Endothelial cell of umbilical vein (primary cell): Measurements from ENCODE around the gene KRT222. TPM values are rescaled to one million over a fixed set of nuclear protein-coding genes. Genes with fewer than 3 reads are reported as not detected.

Source experiments
- BruUV-seq: library from RNA; stranded (reverse); fragments of 400-500 nt; replicated peaks from 2 replicates; lab custom pipeline; 2021; lab: Mats Ljungman, UMichigan
- CTCF ChIA-PET: fragments of 300-600, 350-600 bp; sonication (Branson Sonifier 250); formaldehyde crosslinking; loops from one replicate; lab custom pipeline; 2021; ENCODE audit warnings: antibody characterized with exemption, inconsistent platforms; lab: Charles Lee
- POLR2A ChIA-PET: fragments of 300-600, 350-600 bp; sonication (Branson Sonifier 250); formaldehyde crosslinking; loops from one replicate; lab custom pipeline; 2021; ENCODE audit warnings: antibody characterized with exemption, inconsistent platforms; lab: Charles Lee
- DNase-seq: peaks from one replicate; pipeline ENCODE4 v3.0.0-alpha.2; 2011; ENCODE audit warnings: low read depth, low spot score
- FAIRE-seq: peaks from 2 replicates; lab custom pipeline; 2011; peaks lifted over from hg19 to GRCh38; lab: Jason Lieb, UNC
- H2AFZ ChIP-seq: 2 replicates; pipeline ENCODE4 v1.6.0; 2012; ENCODE audit warnings: low read depth, low read length, control low read depth, inconsistent platforms
- H3K27ac ChIP-seq: 2 replicates; pipeline ENCODE4 v1.5.1; 2011; ENCODE audit warnings: low read depth, mild to moderate bottlenecking, control low read depth, low read length, moderate library complexity; ENCODE audit not compliant: insufficient read depth
- H3K27me3 ChIP-seq, 2 experiments: 2 replicates each; pipeline versions ENCODE4 v1.6.0 to v1.6.1; 2011; ENCODE audit warnings: low read length in 2 of 2, mixed read lengths in 1 of 2; ENCODE audit not compliant: control insufficient read depth in 2 of 2, insufficient read depth in 2 of 2
- H3K36me3 ChIP-seq, 2 experiments: 2 replicates in 1 of 2; 3 replicates in 1 of 2; pipeline ENCODE4 v1.5.1; 2011; ENCODE audit warnings: low read length in 2 of 2, mild to moderate bottlenecking in 1 of 2, moderate library complexity in 1 of 2; ENCODE audit not compliant: control insufficient read depth in 2 of 2, insufficient read depth in 2 of 2; ENCODE audit errors: extremely low read depth in 1 of 2
- H3K4me1 ChIP-seq: 3 replicates; pipeline ENCODE4 v1.5.1; 2011; ENCODE audit warnings: mild to moderate bottlenecking, low read length; ENCODE audit not compliant: control insufficient read depth, insufficient read depth; ENCODE audit errors: extremely low read depth
- H3K4me2 ChIP-seq: 2 replicates; pipeline ENCODE4 v1.6.1; 2011; ENCODE audit warnings: low read length, control low read depth, mixed read lengths; ENCODE audit not compliant: insufficient read depth
- H3K4me3 ChIP-seq, 3 experiments: fragments of 200-600 bp in 1 of 3; sonication (generic), shearing (Covaris generic) in 1 of 3; replicated peaks in 1 of 3; 2 replicates each; pipeline ENCODE4 v1.5.1; 2011 to 2016; ENCODE audit warnings: control low read depth in 3 of 3, low read length in 3 of 3, mild to moderate bottlenecking in 2 of 3, inconsistent platforms in 1 of 3, low read depth in 1 of 3, moderate library complexity in 1 of 3; ENCODE audit not compliant: insufficient read depth in 1 of 3
- H3K79me2 ChIP-seq: 2 replicates; pipeline ENCODE4 v1.6.0; 2012; ENCODE audit warnings: low read length, inconsistent platforms; ENCODE audit not compliant: control insufficient read depth, insufficient read depth
- H3K9ac ChIP-seq: replicated peaks from 2 replicates; pipeline ENCODE3; 2011; ENCODE audit warnings: low read length, control low read depth; ENCODE audit not compliant: insufficient read depth; ENCODE audit errors: extremely low read depth
- H3K9me1 ChIP-seq: replicated peaks from 3 replicates; pipeline ENCODE4 v1.6.0; 2011; ENCODE audit warnings: mild to moderate bottlenecking, low read length; ENCODE audit not compliant: control insufficient read depth, insufficient read depth; ENCODE audit errors: extremely low read depth
- H3K9me3 ChIP-seq: replicated peaks from 2 replicates; pipeline ENCODE4 v1.5.1; 2012; ENCODE audit warnings: low read length, inconsistent platforms; ENCODE audit not compliant: control insufficient read depth, insufficient read depth
- H4K20me1 ChIP-seq: replicated peaks from 2 replicates; pipeline ENCODE3; 2011; ENCODE audit warnings: mild to moderate bottlenecking, low read length; ENCODE audit not compliant: control insufficient read depth, insufficient read depth; ENCODE audit errors: extremely low read depth
- CTCF ChIP-seq, 2 donors: IDR thresholded peaks; 1 replicate in 1 of 2; 2 replicates in 1 of 2; pipeline ENCODE4 v1.5.1; 2011; ENCODE audit warnings: low read length in 2 of 2, mild to moderate bottlenecking in 2 of 2, moderate library complexity in 2 of 2, control low read depth in 1 of 2, inconsistent platforms in 1 of 2, low read depth in 1 of 2; ENCODE audit not compliant: insufficient read depth in 1 of 2; ENCODE audit errors: extremely low read depth in 1 of 2
- GATA2 ChIP-seq: IDR thresholded peaks from 2 replicates; pipeline ENCODE4 v1.7.0; 2011; ENCODE audit warnings: low read depth, mild to moderate bottlenecking, moderate library complexity, mixed read lengths, low read length; ENCODE audit not compliant: insufficient read length, insufficient read depth
- JUN ChIP-seq: IDR thresholded peaks from 2 replicates; pipeline ENCODE4 v1.6.1; 2011; ENCODE audit warnings: borderline replicate concordance, low read depth; ENCODE audit not compliant: insufficient read length, insufficient read depth
- MYC ChIP-seq: IDR thresholded peaks from one replicate; pipeline ENCODE4 v1.6.1; 2011; ENCODE audit warnings: mild to moderate bottlenecking, low read depth, low read length
- POLR2A ChIP-seq: IDR thresholded peaks from 2 replicates; pipeline ENCODE4 v1.6.1; 2012; ENCODE audit warnings: low read depth, mild to moderate bottlenecking, control low read depth, low read length
- POLR2AphosphoS5 ChIP-seq: IDR thresholded peaks from 2 replicates; pipeline ENCODE4 v1.6.1; 2012; ENCODE audit warnings: low read depth, mild to moderate bottlenecking, control low read depth, low read length, moderate library complexity; ENCODE audit not compliant: insufficient read depth
- dilution Hi-C: fragments of 300-500 bp; cut with MboI; formaldehyde crosslinking; loops from one replicate; pipeline ENCODE4 v1.15.0; 2019; ENCODE audit warnings: low sequenced_read_pairs; ENCODE audit not compliant: extremely low pct_ligation_motif_present
- intact Hi-C: fragments of 100-400 bp; cut with micrococcal nuclease; formaldehyde crosslinking; loops from one replicate; pipeline ENCODE4 v1.10.0; 2022
- polyA plus RNA-seq, 4 experiments: library from polyadenylated mRNA; depleted of rRNA in 3 of 4; stranded (reverse) in 3 of 4; unstranded in 1 of 4; fragments of >200 nt; gene quantifications; 2 replicates each; pipeline versions ENCODE4 v1.2.1 to v1.2.3, GENCODE V29; 2011 to 2012; ENCODE audit warnings: missing spikeins in 1 of 4
- total RNA-seq: library from RNA; stranded (reverse); gene quantifications from 2 replicates; pipeline ENCODE4 v1.2.3, GENCODE V29; 2021

Gene KRT222
- total and polyA plus RNA-seq, 2 donors (not counting 3 experiments of a cell fraction or from before 2014, with no cell fraction given) = not detected

GRCh38 chr17:40622509-40622928 is 42.5 kb downstream of the KRT222 start:
- no TSS peak for BruUV-seq
- Histone ChIP-seq H3K4me2 (no peak overlapping the region), H3K9me3 (no peaks in the 10 kb centered on the region), H3K4me1 (no peaks in the 10 kb centered on the region), H3K36me3 (no peaks in the 10 kb centered on the region), H3K9me1 (no peaks in the 10 kb centered on the region), H3K27me3 (no peaks in the 10 kb centered on the region), H3K9ac (no peak overlapping the region), H2AFZ (no peak overlapping the region), H3K79me2 (no peaks in the 10 kb centered on the region), H4K20me1 (no peaks in the 10 kb centered on the region), H3K27ac (no peak overlapping the region), H3K4me3 (no peak overlapping the region)
- DNase-seq (no peak), FAIRE-seq (no peak)
- POLR2A ChIA-PET = no interaction called here
- dilution Hi-C loops = no loop called here
- intact Hi-C loops = loop anchor here (5.0 kb wide), 1 partner anchor 105 kb away; no protein-coding TSS in a partner anchor
- CTCF ChIA-PET = no interaction called here
- TF ChIP-seq GATA2 (no peak), CTCF (IDR thresholded peaks at IDR 0.05; ENCODE audit: extremely low read depth in 1 of 2, insufficient read depth in 1 of 2, low read depth in 1 of 2, low read length in 2 of 2) (no peak), MYC (no peak), POLR2A (no peak)

DNA sequence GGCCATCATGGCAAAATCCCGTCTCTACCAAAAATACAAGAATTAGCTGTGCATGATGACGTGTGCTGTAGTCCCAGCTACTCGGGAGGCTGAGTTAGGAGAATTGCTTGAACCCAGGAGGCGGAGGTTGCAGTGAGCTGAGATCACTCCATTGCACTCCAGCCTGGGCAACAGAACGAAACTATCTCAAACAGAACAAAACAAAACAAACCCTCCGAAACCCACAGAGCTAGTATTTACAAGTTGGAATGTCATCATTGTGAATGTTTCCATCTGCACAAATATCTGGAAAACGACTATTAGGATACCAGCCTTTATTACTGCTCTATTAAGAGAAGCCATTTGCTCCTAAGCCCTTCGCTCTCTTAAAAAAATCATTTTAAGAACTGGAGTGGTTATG is 43.4 kb downstream of the KRT222 start:
- no peaks in the 10 kb centered on the region for H4K20me1 ChIP-seq
- no peaks in the 10 kb centered on the region for H3K79me2 ChIP-seq
- FAIRE-seq = no peak
- BruUV-seq = no TSS peak
- no peak overlapping the region for H3K9ac ChIP-seq
- H3K27ac ChIP-seq = no peak overlapping the region
- CTCF ChIA-PET = interaction anchor here (0.6 to 0.9 kb wide), 2 partner anchors 16 to 1099 kb away, joined by 3 to 4 read pairs; no protein-coding TSS in a partner anchor
- POLR2A ChIA-PET = no interaction called here
- H3K36me3 ChIP-seq = no peaks in the 10 kb centered on the region
- dilution Hi-C loops = no loop called here
- no peaks in the 10 kb centered on the region for H3K9me1 ChIP-seq
- H2AFZ ChIP-seq = no peak overlapping the region
- H3K27me3 ChIP-seq = peaks cover 0 to 1% of the 10 kb centered on the region in 2 experiments
- intact Hi-C loops = loop anchor here (5.0 kb wide), 1 partner anchor 106 kb away; no protein-coding TSS in a partner anchor
- H3K4me1 ChIP-seq = no peaks in the 10 kb centered on the region
- H3K9me3 ChIP-seq = no peaks in the 10 kb centered on the region
- no peak overlapping the region for H3K4me3 ChIP-seq
- no peak overlapping the region for H3K4me2 ChIP-seq
- TF ChIP-seq GATA2 (no peak), POLR2A (no peak), CTCF (IDR thresholded peaks at IDR 0.05; ENCODE audit: extremely low read depth in 1 of 2, insufficient read depth in 1 of 2, low read depth in 1 of 2, low read length in 2 of 2) (no peak), JUN (no peak), MYC (no peak), POLR2AphosphoS5 (no peak)
- no peak for DNase-seq
